ENCODE data around the gene ZNF672.

DNA sequence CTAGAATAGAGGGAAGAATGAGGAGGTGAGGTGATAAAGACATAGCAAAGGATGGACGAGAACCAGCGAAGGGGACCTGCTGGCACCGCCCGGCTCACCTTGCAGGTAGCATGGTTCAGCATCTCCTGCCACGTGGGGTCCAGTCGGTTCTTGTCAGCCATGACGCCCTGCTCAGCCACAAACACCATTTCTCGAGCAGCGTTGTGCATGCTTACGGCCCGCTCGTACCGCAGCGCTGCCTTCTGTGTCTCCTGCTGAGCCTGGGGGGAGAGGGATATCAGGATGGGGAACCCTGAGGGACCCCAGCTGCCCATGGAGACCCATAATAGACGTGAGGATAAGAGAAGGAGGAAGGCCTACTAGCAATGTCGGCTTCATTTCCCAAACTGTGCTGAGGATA is 23.7 kb upstream of the ZNF672 start:
- TF ChIP-seq, protein P1, sequence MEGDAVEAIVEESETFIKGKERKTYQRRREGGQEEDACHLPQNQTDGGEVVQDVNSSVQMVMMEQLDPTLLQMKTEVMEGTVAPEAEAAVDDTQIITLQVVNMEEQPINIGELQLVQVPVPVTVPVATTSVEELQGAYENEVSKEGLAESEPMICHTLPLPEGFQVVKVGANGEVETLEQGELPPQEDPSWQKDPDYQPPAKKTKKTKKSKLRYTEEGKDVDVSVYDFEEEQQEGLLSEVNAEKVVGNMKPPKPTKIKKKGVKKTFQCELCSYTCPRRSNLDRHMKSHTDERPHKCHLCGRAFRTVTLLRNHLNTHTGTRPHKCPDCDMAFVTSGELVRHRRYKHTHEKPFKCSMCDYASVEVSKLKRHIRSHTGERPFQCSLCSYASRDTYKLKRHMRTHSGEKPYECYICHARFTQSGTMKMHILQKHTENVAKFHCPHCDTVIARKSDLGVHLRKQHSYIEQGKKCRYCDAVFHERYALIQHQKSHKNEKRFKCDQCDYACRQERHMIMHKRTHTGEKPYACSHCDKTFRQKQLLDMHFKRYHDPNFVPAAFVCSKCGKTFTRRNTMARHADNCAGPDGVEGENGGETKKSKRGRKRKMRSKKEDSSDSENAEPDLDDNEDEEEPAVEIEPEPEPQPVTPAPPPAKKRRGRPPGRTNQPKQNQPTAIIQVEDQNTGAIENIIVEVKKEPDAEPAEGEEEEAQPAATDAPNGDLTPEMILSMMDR (conservative IDR thresholded peaks at IDR 0.05; ENCODE audit: low read depth, low read length), result no peak
- no peak for TF ChIP-seq POLR2A (IDR thresholded peaks at IDR 0.05; ENCODE audit: low read depth, low read length)
- no peak for TF ChIP-seq RAD21 (IDR thresholded peaks at IDR 0.05; ENCODE audit: low read length)
- no peak for TF ChIP-seq CEBPB (IDR thresholded peaks at IDR 0.05; ENCODE audit: low read depth, low read length)
- TF ChIP-seq FOS (IDR thresholded peaks at IDR 0.05; ENCODE audit: low read depth, low read length), result no peak
- no peak for TF ChIP-seq MAFK (IDR thresholded peaks at IDR 0.05; ENCODE audit: low read depth, low read length)
- no peak for TF ChIP-seq BHLHE40 (IDR thresholded peaks at IDR 0.05; ENCODE audit: low read depth, low read length)
- TF ChIP-seq SMC3 (IDR thresholded peaks at IDR 0.05; ENCODE audit: low read depth, low read length), result no peak
- TF ChIP-seq, protein P2, sequence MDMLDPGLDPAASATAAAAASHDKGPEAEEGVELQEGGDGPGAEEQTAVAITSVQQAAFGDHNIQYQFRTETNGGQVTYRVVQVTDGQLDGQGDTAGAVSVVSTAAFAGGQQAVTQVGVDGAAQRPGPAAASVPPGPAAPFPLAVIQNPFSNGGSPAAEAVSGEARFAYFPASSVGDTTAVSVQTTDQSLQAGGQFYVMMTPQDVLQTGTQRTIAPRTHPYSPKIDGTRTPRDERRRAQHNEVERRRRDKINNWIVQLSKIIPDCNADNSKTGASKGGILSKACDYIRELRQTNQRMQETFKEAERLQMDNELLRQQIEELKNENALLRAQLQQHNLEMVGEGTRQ (IDR thresholded peaks at IDR 0.05; ENCODE audit: low read depth, low read length), result no peak
- no peak for TF ChIP-seq RCOR1 (IDR thresholded peaks at IDR 0.05; ENCODE audit: insufficient replicate concordance, low read length)
- TF ChIP-seq RFX5 (IDR thresholded peaks at IDR 0.05; ENCODE audit: low read depth, low read length), result no peak
- TF ChIP-seq NFE2L2 (IDR thresholded peaks at IDR 0.05; ENCODE audit: low read depth, low read length), result no peak
- TF ChIP-seq, protein P3, sequence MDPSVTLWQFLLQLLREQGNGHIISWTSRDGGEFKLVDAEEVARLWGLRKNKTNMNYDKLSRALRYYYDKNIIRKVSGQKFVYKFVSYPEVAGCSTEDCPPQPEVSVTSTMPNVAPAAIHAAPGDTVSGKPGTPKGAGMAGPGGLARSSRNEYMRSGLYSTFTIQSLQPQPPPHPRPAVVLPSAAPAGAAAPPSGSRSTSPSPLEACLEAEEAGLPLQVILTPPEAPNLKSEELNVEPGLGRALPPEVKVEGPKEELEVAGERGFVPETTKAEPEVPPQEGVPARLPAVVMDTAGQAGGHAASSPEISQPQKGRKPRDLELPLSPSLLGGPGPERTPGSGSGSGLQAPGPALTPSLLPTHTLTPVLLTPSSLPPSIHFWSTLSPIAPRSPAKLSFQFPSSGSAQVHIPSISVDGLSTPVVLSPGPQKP (IDR thresholded peaks at IDR 0.05; ENCODE audit: borderline replicate concordance, low read depth, low read length), result no peak
- TF ChIP-seq MXI1 (IDR thresholded peaks at IDR 0.05; ENCODE audit: borderline replicate concordance, low read depth, low read length), result no peak

Measured in IMR-90 (cell line).